ENCODE data around the gene TRAPPC6A. TPM values are rescaled to one million over a fixed set of nuclear protein-coding genes. Genes with fewer than 3 reads are reported as not detected.
"Not testable (repeated sequence)": the region's sequence is repeated elsewhere in the genome, so short reads cannot be mapped to it uniquely, and the experiment has no call there.

TRAPPC6A gene
- total RNA-seq, 1 experiment from 2014 or later: 6.5 TPM

DNA sequence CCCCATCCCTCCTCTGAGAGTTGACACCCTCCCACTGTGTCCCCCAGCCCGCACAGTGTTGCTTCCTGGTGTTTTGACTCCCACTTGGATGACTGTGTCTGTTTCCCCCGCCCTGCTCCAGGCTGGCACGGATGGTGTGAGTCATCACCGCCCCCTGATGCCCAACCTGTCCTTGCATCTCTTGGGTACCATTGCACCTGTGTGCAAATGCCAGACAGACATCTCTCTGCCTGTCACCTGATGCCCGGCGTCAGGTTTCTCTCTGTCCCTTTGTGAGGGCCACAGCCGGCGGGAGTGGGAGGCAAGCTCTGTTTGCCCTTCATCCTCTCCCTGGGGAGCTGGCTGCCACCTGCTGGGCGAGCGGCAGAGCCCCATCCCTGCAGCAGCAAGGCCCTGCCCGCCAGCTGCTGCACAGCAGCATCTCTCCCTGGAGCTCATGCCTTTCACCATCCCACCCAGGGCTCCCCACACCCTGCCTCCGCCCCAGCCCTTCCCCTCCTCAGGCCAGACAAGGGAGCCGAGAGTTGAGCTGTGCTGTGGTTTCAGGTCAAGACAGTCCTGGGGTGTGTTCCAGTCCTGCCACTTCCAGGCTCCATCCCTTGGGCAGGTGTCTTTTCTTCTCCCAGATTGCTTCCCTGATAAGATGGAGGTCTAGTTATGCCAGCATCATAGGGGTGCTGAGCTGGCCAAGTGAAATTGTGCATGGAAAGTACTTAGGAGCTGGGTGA is 47.0 kb downstream of the TRAPPC6A start:
- DNase-seq (ENCODE audit: low read depth): no peak

DNA sequence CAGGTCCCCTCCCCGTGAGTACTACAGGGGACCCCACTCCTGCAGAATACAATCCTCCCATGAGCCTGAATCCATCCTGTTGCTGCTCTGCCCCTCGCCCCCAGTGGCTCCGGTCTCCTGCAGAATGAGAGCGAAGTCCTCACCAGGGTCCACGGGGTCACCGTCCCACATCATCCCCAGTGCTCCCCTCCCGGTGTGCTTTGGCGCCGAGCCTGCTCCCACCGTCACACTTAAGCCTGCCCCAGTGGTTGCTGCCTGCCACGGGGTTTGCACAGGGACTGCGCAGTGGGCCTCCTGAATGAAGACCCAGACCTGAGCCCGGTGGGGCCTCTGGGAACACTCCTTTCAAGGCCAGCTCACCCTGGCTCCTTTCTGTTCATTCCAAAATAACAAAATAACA is 47.8 kb downstream of the TRAPPC6A start:
- DNase-seq (ENCODE audit: low read depth): no peak

DNA sequence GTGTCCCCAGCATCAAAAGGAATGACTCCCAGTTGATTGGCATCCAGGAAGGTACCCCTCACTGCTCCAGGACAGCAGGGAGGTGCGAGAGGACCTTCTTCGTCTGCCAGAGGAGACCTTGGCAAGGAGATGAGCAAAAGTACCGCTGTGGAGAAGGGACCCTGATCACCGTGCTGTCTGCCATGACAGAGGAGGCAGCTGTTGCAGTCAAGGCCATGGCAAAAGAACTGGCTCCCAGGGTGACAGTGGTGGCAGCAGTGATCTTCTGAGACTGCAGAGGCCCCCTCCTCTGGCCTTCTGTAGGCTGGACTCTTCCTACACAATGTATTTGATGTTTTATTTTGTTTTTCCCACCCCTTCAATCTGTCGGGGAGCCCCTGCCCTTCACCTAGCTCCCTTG is 49.2 kb downstream of the TRAPPC6A start:
- DNase-seq (ENCODE audit: low read depth): no peak

DNA sequence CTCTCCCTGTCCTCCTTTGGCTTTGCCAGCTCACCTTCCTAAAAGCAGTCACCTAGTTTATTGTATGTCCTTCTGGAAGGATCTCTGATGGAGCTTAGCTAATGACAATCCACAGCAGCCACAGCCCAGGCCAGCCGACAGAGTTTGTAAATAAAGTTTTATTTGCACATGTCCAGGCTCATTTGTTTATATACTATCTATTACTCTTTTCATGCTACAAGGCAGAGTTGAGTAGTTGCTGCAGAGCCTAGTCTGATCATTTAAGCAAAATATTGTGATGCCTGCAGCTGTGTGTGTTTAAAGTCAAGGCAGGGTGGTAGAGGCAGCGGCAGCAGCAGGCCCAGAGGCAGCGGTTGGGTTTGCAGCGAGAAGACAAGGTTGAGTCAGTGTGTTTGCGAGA is 49.9 kb downstream of the TRAPPC6A start:
- DNase-seq (ENCODE audit: low read depth): no peak

DNA sequence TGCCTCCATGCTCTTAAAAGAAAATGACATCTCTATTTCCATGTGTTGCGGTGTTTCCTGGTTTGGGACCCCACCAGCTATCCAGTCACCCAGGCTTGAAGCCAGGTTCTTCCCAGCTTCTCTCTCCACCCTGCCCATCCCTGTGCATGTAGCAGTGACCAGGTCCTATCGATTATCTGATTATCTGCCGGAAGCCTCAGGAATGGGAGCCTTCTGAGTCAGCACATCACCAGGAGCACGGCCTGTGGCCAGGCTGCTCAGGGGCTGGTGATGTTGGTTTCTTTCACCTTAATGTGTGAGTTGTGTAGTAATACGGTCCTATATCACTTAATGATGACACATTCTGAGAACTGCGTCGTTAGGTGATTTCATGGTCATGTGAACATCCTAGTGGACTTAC is 51.4 kb downstream of the TRAPPC6A start:
- DNase-seq (ENCODE audit: low read depth): no peak

DNA sequence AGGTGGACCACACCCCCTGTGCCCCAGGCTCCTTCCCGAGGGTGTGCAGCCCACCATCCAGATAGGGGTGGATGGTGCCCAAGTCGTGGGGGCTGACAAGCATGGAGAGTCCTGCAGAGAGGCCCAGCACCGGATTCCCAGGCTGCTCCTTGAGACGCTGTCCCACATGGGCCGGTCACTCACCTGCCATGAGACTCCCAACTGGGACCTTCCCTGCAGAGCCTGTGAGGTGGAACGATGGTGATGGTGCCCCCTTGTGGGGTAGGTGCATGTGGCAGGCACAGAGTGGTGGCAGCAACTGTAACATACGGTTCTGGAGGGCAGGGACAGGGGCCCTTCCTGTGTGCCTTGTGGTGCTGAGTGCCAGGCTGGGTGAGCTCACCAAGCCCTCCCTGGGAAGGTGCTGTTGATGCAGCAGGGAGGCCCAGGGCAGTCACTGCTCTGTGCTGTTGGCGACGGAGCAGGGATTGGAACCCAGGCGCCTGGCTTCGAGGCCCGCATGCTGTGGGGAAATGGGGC is 52.0 kb downstream of the TRAPPC6A start:
- peak; percentile 57 for DNase-seq (ENCODE audit: low read depth)

DNA sequence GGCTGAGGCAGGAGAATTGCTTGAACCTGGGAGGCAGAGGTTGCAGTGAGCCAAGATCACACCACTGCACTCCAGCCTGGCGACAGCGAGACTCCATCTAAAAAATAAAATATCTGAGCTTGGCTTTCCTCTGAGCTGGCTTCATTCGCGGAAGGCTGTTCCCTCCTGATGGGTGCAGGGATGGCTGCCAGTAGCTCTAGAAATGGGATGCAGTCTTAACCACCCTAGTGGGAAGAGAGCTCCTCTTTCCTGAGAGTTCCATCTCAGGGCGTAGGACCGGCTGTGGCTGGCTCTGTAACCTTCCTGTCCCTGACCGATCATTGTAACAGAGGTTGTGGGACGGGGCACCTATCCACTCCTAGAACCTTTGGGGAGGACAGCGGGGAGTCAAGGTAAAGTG is 52.7 kb downstream of the TRAPPC6A start:
- no peak for DNase-seq (ENCODE audit: low read depth)

DNA sequence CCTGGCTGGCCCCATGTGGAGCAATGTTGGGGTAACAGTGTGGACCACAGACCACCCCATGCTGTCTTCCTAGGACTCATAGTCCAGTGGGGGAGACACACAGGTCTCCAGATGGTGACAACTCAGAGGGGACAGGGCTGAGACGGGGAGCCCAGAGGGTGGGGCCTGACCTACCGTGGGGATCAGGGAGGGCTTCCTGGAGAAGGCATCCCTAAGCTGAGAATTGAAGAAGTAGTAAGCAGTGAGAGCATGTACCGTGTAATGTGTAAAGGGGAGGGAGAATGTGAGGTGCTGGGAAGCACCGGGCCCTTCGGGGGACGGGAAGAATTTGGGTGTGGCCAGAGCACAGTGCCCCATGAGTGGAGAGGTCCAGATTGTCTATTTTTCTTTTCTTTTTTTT is 54.0 kb downstream of the TRAPPC6A start:
- DNase-seq (ENCODE audit: low read depth): no peak

DNA sequence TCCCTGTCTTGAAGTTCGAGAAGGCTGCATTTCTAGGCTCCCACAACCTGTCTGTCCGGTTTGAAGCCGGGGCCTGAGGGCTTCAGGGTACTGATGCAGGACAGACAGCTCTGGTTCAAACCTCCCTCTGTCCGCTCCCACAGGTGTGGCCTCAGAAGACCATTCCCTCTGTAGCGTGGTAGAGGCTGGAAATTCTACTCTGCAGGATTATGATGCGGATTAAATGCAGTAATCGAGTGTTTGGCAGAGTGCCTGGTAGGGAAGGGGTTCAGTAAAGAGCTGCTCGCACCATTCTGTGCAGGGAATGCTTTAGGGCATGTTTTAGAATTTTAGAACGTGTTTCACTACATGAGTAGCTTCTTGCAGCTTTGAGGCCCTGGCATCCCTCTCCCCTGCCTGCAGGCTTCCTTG is 54.6 kb downstream of the TRAPPC6A start:
- no peak for DNase-seq (ENCODE audit: low read depth)

DNA sequence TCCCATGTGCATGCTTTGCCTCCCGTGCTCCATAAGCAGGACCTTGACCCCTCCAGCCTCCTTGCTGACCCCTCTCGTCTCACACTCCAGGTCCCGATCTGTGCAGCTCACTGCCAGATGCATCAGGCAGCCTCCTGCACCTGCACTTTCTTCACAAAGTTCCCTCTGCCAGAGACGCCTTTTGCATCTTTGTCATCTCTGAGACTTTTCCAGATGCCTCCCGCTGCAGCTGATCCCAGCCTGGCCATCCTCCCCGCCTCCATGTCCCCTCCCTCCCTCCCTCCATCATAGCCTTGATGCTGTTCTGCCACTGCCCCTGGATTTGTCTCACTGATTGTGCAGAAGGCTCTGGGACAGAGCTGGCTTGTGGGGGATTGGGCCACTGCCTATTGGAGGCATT is 55.2 kb downstream of the TRAPPC6A start:
- no peak for DNase-seq (ENCODE audit: low read depth)

DNA sequence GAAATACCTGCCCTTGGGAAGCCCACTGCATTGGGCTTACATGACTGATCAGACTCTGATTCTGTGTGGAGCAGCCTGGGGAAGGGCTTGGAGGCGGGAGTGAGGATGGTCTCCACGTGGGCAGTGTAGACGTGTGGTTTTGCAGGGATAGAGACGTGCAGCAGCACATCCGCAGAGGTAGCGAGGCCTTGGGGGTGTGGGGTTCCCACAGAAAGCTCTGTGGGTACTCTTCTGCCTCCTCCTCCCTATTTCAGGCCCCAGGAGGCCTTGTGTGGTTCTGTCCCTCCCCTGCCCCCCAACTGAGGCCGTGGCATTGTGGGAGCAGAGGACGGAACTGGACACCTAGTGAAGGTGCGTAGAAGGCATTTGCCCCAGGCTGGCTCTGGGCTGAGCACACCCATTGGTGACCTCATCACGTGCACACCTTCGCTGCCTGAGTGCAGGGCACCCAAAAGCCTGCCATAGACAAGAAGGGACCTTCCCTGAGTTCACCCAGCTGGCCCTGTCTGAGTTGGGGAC is 56.2 kb downstream of the TRAPPC6A start:
- DNase-seq (ENCODE audit: low read depth): no peak

DNA sequence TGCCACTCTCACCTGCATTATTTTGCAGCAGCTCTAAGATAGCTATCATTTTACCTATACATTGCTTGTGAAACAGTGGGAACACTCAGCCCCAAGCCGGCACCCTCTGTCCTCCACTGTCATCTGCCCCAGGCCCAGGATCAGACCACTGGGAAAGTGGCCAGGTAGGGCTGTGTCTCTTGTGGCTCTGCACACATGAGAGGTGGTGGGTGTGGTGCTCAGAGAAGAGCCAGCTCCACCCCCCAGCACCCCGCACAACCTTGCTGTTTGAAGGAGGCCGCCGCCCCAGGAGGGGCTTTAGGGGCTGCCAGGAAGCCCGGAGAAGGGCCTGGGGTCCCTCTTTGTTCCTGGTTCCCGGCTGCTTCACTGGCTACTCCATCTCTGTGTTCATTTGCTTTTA is 58.5 kb downstream of the TRAPPC6A start:
- no peak for DNase-seq (ENCODE audit: low read depth)

DNA sequence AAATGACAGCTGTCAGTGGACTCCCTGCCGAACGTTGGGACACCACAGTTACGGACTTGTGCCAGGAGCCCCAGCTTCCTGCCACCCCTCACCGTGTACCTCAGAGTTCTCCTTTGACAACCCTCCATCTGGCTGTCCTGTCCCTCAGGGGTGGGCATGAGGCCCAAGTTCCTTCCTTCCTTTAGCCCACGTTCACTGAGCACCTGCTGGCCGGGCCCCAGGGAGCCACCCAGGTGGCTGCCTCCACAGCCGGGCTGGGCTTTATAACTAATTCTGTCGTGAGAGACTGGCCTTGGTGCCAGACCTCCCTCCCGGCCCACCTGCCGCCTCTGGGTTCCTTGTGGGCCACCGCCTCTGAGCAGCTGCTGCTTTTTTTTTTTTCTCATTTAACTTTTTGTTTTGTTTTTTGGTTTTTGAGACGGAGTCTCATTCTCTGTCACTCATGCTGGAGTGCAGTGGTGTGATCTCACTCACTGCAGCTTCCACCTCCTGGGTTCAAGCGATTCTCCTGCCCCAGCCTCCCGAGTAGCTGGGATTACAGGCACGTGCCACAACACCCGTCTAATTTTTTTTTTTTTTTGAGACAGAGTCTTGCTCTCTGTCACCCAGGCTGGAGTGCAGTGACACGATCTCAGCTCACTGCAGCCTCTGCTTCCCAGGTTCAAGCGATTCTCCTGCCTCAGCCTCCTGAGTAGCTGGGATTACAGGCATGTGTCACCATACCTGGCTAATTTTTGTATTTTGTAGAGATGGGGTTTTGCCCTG is 59.3 kb downstream of the TRAPPC6A start:
- not testable (repeated sequence) for DNase-seq (ENCODE audit: low read depth)

DNA sequence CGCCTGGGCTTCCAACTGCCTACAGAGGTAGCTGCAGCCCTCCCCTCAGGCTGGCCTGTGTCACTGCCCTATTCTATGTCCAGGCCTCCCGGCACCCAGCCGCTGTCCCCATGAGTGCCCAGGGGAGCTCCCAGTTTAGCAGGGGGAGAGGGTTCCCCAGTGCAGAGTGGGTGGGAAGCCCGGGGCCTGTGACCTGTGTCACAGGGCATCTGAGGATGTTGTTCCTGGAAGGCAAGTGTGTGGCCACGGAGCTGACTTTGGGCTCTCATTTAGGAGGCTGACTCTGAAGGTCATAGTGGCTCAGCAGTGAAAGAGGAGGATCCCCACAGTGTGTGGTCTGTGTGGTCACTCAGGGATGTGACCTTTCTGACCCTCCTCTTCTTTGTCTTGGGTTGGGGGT is 59.9 kb downstream of the TRAPPC6A start:
- no peak for DNase-seq (ENCODE audit: low read depth)

DNA sequence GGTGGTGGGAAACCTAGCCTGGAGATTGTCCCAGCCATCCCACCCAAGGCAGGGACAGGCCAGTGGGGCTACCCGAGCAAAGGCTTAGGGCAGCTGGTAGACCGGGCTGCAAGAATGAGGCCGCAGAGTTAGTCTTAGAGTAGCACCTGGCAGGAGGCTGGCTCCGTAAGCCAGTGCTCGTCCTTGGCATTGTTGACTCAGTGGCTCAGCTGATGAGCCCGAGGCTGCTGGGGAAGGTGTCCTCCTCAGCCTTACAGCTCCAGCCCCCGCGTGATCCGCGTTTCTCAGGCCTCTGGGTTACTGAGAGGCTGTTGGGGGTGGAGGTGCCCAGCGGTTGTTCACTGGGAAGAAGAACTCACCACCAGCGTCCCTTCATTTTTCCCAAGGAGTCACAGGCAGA is 60.4 kb downstream of the TRAPPC6A start:
- DNase-seq (ENCODE audit: low read depth): no peak

DNA sequence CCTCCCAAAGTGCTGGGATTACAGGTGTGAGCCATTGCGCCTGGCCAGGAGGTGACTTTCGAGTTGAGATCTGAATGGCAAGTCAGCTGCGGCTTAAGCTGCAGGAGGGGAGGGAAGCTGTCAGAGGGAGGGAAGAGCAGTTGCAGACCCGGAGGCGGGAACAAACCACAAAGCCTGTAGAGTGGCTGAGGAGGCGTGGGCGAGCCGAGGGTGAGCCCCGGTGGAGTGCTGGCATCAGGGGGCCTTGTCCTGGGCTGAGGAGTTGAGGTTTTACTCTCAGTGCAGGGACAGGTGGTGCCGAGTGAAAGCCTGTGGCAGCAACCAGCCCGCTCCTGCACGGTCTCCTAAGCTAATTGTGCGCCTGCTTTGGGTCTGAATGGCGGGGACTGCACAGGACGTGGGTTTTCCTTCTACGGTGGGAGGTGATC is 60.9 kb downstream of the TRAPPC6A start:
- no peak for DNase-seq (ENCODE audit: low read depth)

DNA sequence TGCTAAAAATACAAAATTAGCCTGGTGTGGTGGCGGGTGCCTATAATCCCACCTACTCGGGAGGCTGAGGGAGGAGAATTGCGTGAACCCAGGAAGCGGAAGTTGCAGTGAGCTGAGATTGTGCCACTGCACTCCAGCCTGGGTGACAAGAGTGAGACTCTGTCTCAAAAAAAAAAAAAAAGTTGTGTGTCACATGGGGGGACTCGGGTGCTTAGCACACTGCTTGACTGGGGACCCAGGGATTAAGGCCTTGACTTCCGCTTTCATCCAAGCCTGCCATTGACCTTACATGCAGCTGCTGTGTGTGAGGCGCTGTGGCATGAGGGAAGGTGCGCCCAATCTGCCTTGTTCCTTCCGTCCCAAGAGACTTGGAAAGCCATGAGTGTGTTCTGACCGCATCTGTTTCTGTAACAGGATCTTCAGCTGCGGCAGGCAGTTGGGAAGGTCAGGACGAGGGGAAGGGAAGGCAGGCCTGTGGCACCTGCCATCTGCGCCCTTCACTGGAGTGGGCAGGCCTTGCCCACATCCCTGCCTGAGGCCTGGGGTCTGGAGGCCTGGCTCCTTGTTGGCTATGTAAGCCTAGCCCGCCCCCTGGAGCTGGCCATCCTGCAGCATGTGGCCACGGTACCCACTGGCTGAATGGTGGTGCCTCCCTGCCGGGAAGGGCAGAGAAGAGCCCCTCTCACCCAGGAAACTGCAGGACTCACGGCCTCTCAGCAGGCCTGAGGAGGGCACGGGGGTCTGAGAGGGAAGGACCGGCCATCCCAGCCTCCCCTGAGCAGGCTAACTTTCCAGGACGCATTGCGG is 62.0 kb downstream of the TRAPPC6A start:
- no peak for DNase-seq (ENCODE audit: low read depth)

DNA sequence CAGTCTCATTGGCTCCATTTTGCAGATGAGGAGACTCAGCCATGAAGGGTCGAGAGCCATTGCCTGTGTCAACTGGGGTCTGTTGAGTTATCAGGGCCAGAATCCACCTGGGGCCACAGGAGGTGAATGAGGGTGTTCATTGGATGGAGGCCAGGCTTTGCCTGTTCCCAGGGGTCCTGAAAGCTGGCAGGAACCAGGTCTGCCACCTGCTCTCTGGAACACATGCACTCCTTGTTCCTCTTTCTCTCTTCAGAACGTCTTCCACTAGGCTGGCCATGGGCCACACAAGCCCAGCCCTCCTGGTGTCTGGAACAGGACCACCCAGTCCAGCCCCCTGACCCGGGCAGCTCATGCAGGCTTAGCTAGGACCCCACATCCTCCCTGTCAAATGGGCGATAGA is 63.9 kb downstream of the TRAPPC6A start:
- no peak for DNase-seq (ENCODE audit: low read depth)

DNA sequence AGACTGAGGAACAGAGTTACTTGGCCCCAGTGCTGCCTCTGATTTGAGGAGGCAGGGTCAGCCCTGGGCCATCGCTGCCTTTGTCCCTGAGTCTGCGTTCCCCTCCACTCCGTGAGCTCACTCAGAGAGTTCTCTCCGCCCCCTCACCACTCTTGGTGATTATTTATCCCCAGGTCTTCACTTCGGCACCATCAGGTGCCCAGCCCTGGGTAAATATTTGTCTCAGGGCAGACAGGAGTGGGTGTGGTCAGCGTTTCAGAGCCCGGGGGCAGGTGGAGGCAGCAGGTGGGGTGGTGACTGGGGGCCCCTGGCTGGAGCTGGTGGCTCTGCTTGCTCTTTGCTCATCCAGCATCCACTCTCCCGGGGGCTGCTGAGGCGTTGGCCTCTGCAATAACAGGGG is 64.4 kb downstream of the TRAPPC6A start:
- no peak for DNase-seq (ENCODE audit: low read depth)

Measured in RPMI7951 (cell line).